HCT116 (cell line): ENCODE data around the gene STK36. TPM values are rescaled to one million over a fixed set of nuclear protein-coding genes. Genes with fewer than 3 reads are reported as not detected.

Experiments
- ATAC-seq: fragments of 200-7000 bp; cut with Tn5 transposase; 2 replicates; pipeline ENCODE4 v1.9.1; 2020; ENCODE audit warnings: mild to moderate bottlenecking, moderate library complexity
- BruUV-seq: library from RNA; stranded (reverse); fragments of 400-500 nt; replicated peaks from 2 replicates; lab custom pipeline; 2021; lab: Mats Ljungman, UMichigan
- CTCF ChIA-PET: fragments of 300-600 bp; sonication (Branson Sonifier 250); formaldehyde crosslinking; loops from one replicate; lab custom pipeline; 2021; ENCODE audit warnings: antibody characterized with exemption; lab: Charles Lee
- POLR2A ChIA-PET: fragments of 300-600, 350-600 bp; sonication (Branson Sonifier 250); formaldehyde crosslinking; loops from one replicate; lab custom pipeline; 2021; ENCODE audit warnings: antibody characterized with exemption; lab: Charles Lee
- RAD21 ChIA-PET, 2 experiments: fragments of 300-600 bp; sonication (Branson Sonifier 250); formaldehyde crosslinking; loops; one replicate each; lab custom pipeline; 2023; ENCODE audit warnings: low total read pairs in 2 of 2; ENCODE audit not compliant: uncharacterized antibody in 2 of 2, unreplicated experiment in 2 of 2, low non-redundant PET in 1 of 2; lab: Charles Lee
- DNase-seq: peaks from one replicate; pipeline ENCODE4 v3.0.0-alpha.2; 2010; ENCODE audit warnings: low read depth, low spot score
- H2AFZ ChIP-seq: fragments of 200-600 bp; shearing (Covaris generic), sonication (generic); 2 replicates; pipeline ENCODE4 v1.6.1; 2017; ENCODE audit warnings: low read depth, mixed run types, mixed read lengths, antibody characterized with exemption, low read length; ENCODE audit not compliant: poor library complexity, severe bottlenecking
- H3K27ac ChIP-seq: 2 replicates; pipeline ENCODE4 v1.5.1; 2012; ENCODE audit warnings: low read depth, low read length
- H3K27me3 ChIP-seq: fragments of 200-600 bp; sonication (generic); 2 replicates; pipeline ENCODE4 v1.6.1; 2016; ENCODE audit warnings: mixed run types, low read length, mixed read lengths; ENCODE audit not compliant: insufficient read depth
- H3K36me3 ChIP-seq, 2 experiments: fragments of 200-500 bp in 1 of 2; fragments of 200-600 bp in 1 of 2; sonication (Bioruptor generic) in 1 of 2; sonication (generic) in 1 of 2; 2 replicates each; pipeline versions ENCODE4 v1.5.1 to v1.6.1; 2014 to 2016; ENCODE audit warnings: low read length in 2 of 2, inconsistent platforms in 1 of 2, mixed read lengths in 1 of 2, mixed run types in 1 of 2; ENCODE audit not compliant: insufficient read depth in 2 of 2, control insufficient read depth in 1 of 2
- H3K4me1 ChIP-seq, 2 experiments: fragments of 200-600 bp in 1 of 2; sonication (generic) in 1 of 2; 2 replicates each; pipeline versions ENCODE4 v1.5.1 to v1.6.1; 2012 to 2017; ENCODE audit warnings: low read length in 2 of 2, inconsistent platforms in 1 of 2, mild to moderate bottlenecking in 1 of 2, mixed read lengths in 1 of 2, mixed run types in 1 of 2, moderate library complexity in 1 of 2; ENCODE audit not compliant: insufficient read depth in 2 of 2, control insufficient read depth in 1 of 2
- H3K4me2 ChIP-seq: fragments of 200-600 bp; sonication (generic); 2 replicates; pipeline ENCODE4 v1.6.1; 2017; ENCODE audit warnings: mixed run types, low read length, mixed read lengths
- H3K4me3 ChIP-seq, 2 experiments: fragments of 200-600 bp in 1 of 2; sonication (generic) in 1 of 2; replicated peaks in 1 of 2; 2 replicates each; pipeline ENCODE4 v1.5.1; 2011 to 2016; ENCODE audit warnings: low read length in 2 of 2, control low read depth in 1 of 2, low read depth in 1 of 2, mild to moderate bottlenecking in 1 of 2, mixed read lengths in 1 of 2, mixed run types in 1 of 2
- H3K79me2 ChIP-seq: fragments of 200-600 bp; sonication (generic); 2 replicates; pipeline ENCODE4 v1.6.1; 2017; ENCODE audit warnings: mild to moderate bottlenecking, mixed run types, low read length, moderate library complexity, mixed read lengths; ENCODE audit not compliant: insufficient read depth
- H3K9ac ChIP-seq: fragments of 200-600 bp; sonication (generic); 2 replicates; pipeline ENCODE4 v1.6.1; 2016; ENCODE audit warnings: low read length, mixed read lengths
- H3K9me2 ChIP-seq: fragments of 200-600 bp; sonication (generic), shearing (Covaris generic); 2 replicates; pipeline ENCODE4 v1.6.1; 2017; ENCODE audit warnings: mixed run types, mild to moderate bottlenecking, moderate library complexity; ENCODE audit not compliant: insufficient read depth
- H3K9me3 ChIP-seq, 2 experiments: fragments of 200-500 bp in 1 of 2; fragments of 200-600 bp in 1 of 2; sonication (Bioruptor generic) in 1 of 2; sonication (generic) in 1 of 2; 2 replicates each; pipeline ENCODE4 v1.6.1; 2014 to 2017; ENCODE audit warnings: low read length in 2 of 2, mixed read lengths in 2 of 2, inconsistent platforms in 1 of 2, low read depth in 1 of 2, mild to moderate bottlenecking in 1 of 2, mixed run types in 1 of 2, moderate library complexity in 1 of 2; ENCODE audit not compliant: control insufficient read depth in 1 of 2, insufficient read depth in 1 of 2
- H4K20me1 ChIP-seq: fragments of 200-600 bp; sonication (generic), shearing (Covaris generic); 2 replicates; pipeline ENCODE4 v1.6.1; 2017; ENCODE audit warnings: mixed run types, mild to moderate bottlenecking, moderate library complexity; ENCODE audit not compliant: insufficient read depth
- EGR1 ChIP-seq: IDR thresholded peaks from 2 replicates; pipeline ENCODE4 v1.6.1; 2012; ENCODE audit warnings: low read depth
- EZH2phosphoT487 ChIP-seq: fragments of 200-600 bp; IDR thresholded peaks from 2 replicates; pipeline ENCODE4 v1.6.1; 2018; ENCODE audit warnings: antibody characterized with exemption, borderline replicate concordance
- FOSL1 ChIP-seq: IDR thresholded peaks from 2 replicates; pipeline ENCODE4 v1.6.1; 2012; ENCODE audit warnings: low read depth
- JUND ChIP-seq: IDR thresholded peaks from 2 replicates; pipeline ENCODE4 v1.6.1; 2012
- POLR2A ChIP-seq: IDR thresholded peaks from 2 replicates; pipeline ENCODE4 v1.7.0; 2011; ENCODE audit warnings: borderline replicate concordance; ENCODE audit not compliant: insufficient read depth, insufficient read length; ENCODE audit errors: extremely low read depth
- REST ChIP-seq: IDR thresholded peaks from 2 replicates; pipeline ENCODE4 v1.6.1; 2012; ENCODE audit warnings: low read depth
- SIN3A ChIP-seq: IDR thresholded peaks from 2 replicates; pipeline ENCODE4 v1.6.1; 2012; ENCODE audit warnings: low read depth
- SP1 ChIP-seq: IDR thresholded peaks from 2 replicates; pipeline ENCODE4 v1.6.1; 2012; ENCODE audit warnings: low read depth
- YY1 ChIP-seq: IDR thresholded peaks from 2 replicates; pipeline ENCODE4 v1.6.1; 2011; ENCODE audit warnings: low read length, low read depth, moderate library complexity, mild to moderate bottlenecking; ENCODE audit not compliant: insufficient replicate concordance; ENCODE audit errors: extremely low read depth
- ZFX ChIP-seq: fragments of 450-650 bp; IDR thresholded peaks from 2 replicates; pipeline ENCODE4 v1.6.1; 2017
- ZNF274 ChIP-seq: fragments of 200-500 bp; sonication (Bioruptor generic); IDR thresholded peaks from 2 replicates; pipeline ENCODE4 v1.6.1; 2014; ENCODE audit warnings: mild to moderate bottlenecking, low read depth, low read length, inconsistent platforms
- intact Hi-C: fragments of 100-400 bp; cut with micrococcal nuclease; formaldehyde crosslinking; loops from 2 replicates; pipeline ENCODE4 v1.10.0; 2022
- total RNA-seq: library from RNA; stranded (reverse); gene quantifications from one replicate; pipeline ENCODE4 v1.2.1, GENCODE V29; 2021; ENCODE audit not compliant: unreplicated experiment
- TF ChIP-seq, protein P1 (sequence below): IDR thresholded peaks from 2 replicates; pipeline ENCODE4 v1.6.1; 2011; ENCODE audit warnings: mild to moderate bottlenecking, low read length, moderate library complexity; ENCODE audit not compliant: insufficient replicate concordance; ENCODE audit errors: extremely low read depth
- TF ChIP-seq, protein P2 (sequence below): IDR thresholded peaks from 2 replicates; pipeline ENCODE4 v1.6.1; 2012

STK36 gene
- total RNA-seq, 1 experiment from 2014 or later = 45.5 TPM

GRCh38 chr2:218713922-218714321 is 42.0 kb downstream of the STK36 start:
- DNase-seq = no peak
- POLR2A ChIA-PET = no interaction called here
- BruUV-seq = TSS peak; percentile 8
- RAD21 ChIA-PET = no interaction called here
- H3K27me3 ChIP-seq = no peaks in the 10 kb centered on the region
- no peaks in the 10 kb centered on the region for H3K9me3 ChIP-seq
- H2AFZ ChIP-seq = no peak overlapping the region
- no peak for ATAC-seq
- no peak for TF ChIP-seq POLR2A
- TF ChIP-seq, protein P1, sequence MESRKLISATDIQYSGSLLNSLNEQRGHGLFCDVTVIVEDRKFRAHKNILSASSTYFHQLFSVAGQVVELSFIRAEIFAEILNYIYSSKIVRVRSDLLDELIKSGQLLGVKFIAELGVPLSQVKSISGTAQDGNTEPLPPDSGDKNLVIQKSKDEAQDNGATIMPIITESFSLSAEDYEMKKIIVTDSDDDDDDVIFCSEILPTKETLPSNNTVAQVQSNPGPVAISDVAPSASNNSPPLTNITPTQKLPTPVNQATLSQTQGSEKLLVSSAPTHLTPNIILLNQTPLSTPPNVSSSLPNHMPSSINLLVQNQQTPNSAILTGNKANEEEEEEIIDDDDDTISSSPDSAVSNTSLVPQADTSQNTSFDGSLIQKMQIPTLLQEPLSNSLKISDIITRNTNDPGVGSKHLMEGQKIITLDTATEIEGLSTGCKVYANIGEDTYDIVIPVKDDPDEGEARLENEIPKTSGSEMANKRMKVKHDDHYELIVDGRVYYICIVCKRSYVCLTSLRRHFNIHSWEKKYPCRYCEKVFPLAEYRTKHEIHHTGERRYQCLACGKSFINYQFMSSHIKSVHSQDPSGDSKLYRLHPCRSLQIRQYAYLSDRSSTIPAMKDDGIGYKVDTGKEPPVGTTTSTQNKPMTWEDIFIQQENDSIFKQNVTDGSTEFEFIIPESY = no peak
- TF ChIP-seq, protein P2, sequence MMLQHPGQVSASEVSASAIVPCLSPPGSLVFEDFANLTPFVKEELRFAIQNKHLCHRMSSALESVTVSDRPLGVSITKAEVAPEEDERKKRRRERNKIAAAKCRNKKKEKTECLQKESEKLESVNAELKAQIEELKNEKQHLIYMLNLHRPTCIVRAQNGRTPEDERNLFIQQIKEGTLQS = no peak
- no peak for TF ChIP-seq FOSL1
- TF ChIP-seq SIN3A = no peak
- TF ChIP-seq EZH2phosphoT487 = no peak
- no peak for TF ChIP-seq EGR1
- no peak for TF ChIP-seq ZNF274
- TF ChIP-seq ZFX = no peak
- no peak for TF ChIP-seq JUND
- TF ChIP-seq REST = no peak
- no peak for TF ChIP-seq YY1
- TF ChIP-seq SP1 = no peak
- CTCF ChIA-PET = no interaction called here
- peaks cover 6 to 22% of the 10 kb centered on the region in 2 experiments; a peak in 3 of 4 replicates for H3K4me1 ChIP-seq
- intact Hi-C loops = no loop called here
- no peak overlapping the region for H3K4me2 ChIP-seq
- H4K20me1 ChIP-seq = peaks cover 10% of the 10 kb centered on the region; the same call in 1 of the 2 replicates
- peaks cover under 1 to 4% of the 10 kb centered on the region in 2 experiments; a peak in 1 of 4 replicates for H3K36me3 ChIP-seq
- no peaks in the 10 kb centered on the region for H3K9me2 ChIP-seq
- H3K4me3 ChIP-seq = no peak overlapping the region
- no peak overlapping the region for H3K27ac ChIP-seq
- H3K9ac ChIP-seq = no peak overlapping the region
- peaks cover 77% of the 10 kb centered on the region for H3K79me2 ChIP-seq
